Heart right ventricle (tissue), 16 donors: ENCODE data around the gene RNPEP. TPM values are rescaled to one million over a fixed set of nuclear protein-coding genes. Genes with fewer than 3 reads are reported as not detected.

ENCODE experiments used
- ATAC-seq, 8 donors: fragments of 200-7000 bp; cut with Tn5 transposase; one replicate each; pipeline ENCODE4 v1.9.1; 2020; ENCODE audit warnings: mild to moderate bottlenecking in 8 of 8, moderate library complexity in 8 of 8, moderate number of reproducible peaks in 1 of 8
- DNase-seq, 2 donors: peaks; one replicate each; pipeline ENCODE4 v3.0.0-alpha.2; 2020
- H3K27ac ChIP-seq, 10 donors: fragments of 200-600 bp; sonication (generic) in 2 of 10; one replicate each; pipeline versions ENCODE4 v1.5.0 to v1.8.0; 2020 to 2022; ENCODE audit warnings: mild to moderate bottlenecking in 3 of 10
- H3K27me3 ChIP-seq, 7 donors: fragments of 200-600 bp; one replicate each; pipeline ENCODE4 v1.8.0; 2021 to 2022; ENCODE audit warnings: mild to moderate bottlenecking in 2 of 7
- H3K36me3 ChIP-seq, 9 donors: fragments of 200-600 bp; sonication (generic) in 1 of 9; one replicate each; pipeline versions ENCODE4 v1.5.0 to v1.8.0; 2020 to 2022; ENCODE audit warnings: mild to moderate bottlenecking in 2 of 9
- H3K4me1 ChIP-seq, 9 donors: fragments of 200-600 bp; sonication (generic) in 1 of 9; one replicate each; pipeline versions ENCODE4 v1.5.0 to v1.8.0; 2020 to 2022; ENCODE audit warnings: mild to moderate bottlenecking in 4 of 9
- H3K4me3 ChIP-seq, 10 donors: fragments of 200-600 bp; sonication (generic) in 2 of 10; one replicate each; pipeline versions ENCODE4 v1.5.0 to v1.8.0; 2020 to 2022; ENCODE audit warnings: mild to moderate bottlenecking in 7 of 10, moderate library complexity in 2 of 10
- H3K9me3 ChIP-seq, 11 donors: fragments of 200-600 bp in 10 of 11; sonication (generic) in 2 of 11; one replicate each; pipeline versions ENCODE4 v1.5.0 to v1.8.0; 2013 to 2022; ENCODE audit warnings: mild to moderate bottlenecking in 2 of 11, control low read depth in 1 of 11, moderate library complexity in 1 of 11
- CTCF ChIP-seq, 9 donors: fragments of 200-600 bp; sonication (generic) in 2 of 9; IDR thresholded peaks; one replicate each; pipeline versions ENCODE4 v1.5.0 to v1.8.0; 2021 to 2022; ENCODE audit warnings: antibody characterized with exemption in 9 of 9, mild to moderate bottlenecking in 5 of 9, moderate library complexity in 1 of 9
- WGBS, 2 donors: extraction: QIAGEN DNeasy Blood & Tissue Kit; methylation state at CpG; one replicate each; pipeline ENCODE4 v1.1.7; 2013; ENCODE audit warnings: inconsistent platforms in 1 of 2; 5-methylcytosine and 5-hydroxymethylcytosine counted together
- intact Hi-C, 10 donors: fragments of 100-400 bp; cut with DNase I; formaldehyde crosslinking; loops; one replicate each; pipeline versions ENCODE4 v1.11.1 to v1.14.2; 2022
- polyA plus RNA-seq, 2 donors: library from polyadenylated mRNA; stranded (reverse); fragments of 200-250 nt; gene quantifications; one replicate each; pipeline ENCODE4 v1.2.3, GENCODE V29; 2013
- total RNA-seq, 10 donors: library from RNA; stranded (reverse); fragmentation: NEBNext Ultra II Directional in 3 of 10; extraction: Animal tissue kit (Norgen Biotek cat#: 25700) in 3 of 10; gene quantifications; one replicate each; pipeline versions ENCODE4 v1.2.1 to v1.2.4, GENCODE V29; 2021 to 2023
- donor health status: Arrhythmogenic right ventricular cardiomyopathy.
- donor health status: ischemic (EF 13 %, LVEDD 7.1; RV severe dilation, severe dysfunction).
- donor health status: healthy with polysubstance abuse.
- donor health status: DM: no; HTN: yes; CAD: no.
- donor health status: DM: no; HTN: no; CAD: no.
- donor health status: ischemic (EF 25% LVEDD 6.9; RV normal size, moderate dysfunction).
- donor health status: ischemic (EF 25% LVEDD 5.7; RV mildly dilated, moderate dysfunction).
- donor health status: healthy.
- donor health status: DM: yes; HTN: yes; CAD: no.
- donor health status: Ischemic cardiomyopathy.
- donor health status: ischemic (EF 35%, LVEDD 5.7; RV mildly dilated, moderate dysfunction).
- donor health status: nonischemic (EF 11% LVEDD 7.7; RV severe dilation, severe dysfunction).
- donor health status: DM: yes; HTN: yes; CAD: no.
- donor health status: PGD.
- donor health status: ischemic (EF 29% LVEDD 5.4; RV normal size, mild dysfunction).
- donor health status: nonischemic (EF 23%, LVEDD 6.1; RV moderate dilation, normal function).

The RNPEP gene
- total and polyA plus RNA-seq, 12 donors = 11.1 to 27.4 (median 15.7) TPM

GRCh38 chr1:201944639-201945038, 37.8 kb upstream of the RNPEP start:
- Histone ChIP-seq H3K36me3 (no peaks in the 10 kb centered on the region), H3K4me1 (peaks cover 0 to 49% (median 6%) of the 10 kb centered on the region in 9 donors), H3K27ac (no peak overlapping the region), H3K4me3 (peak overlapping the region in 9 of 10 donors; percentile 37 to 70 (median 57)), H3K9me3 (no peaks in the 10 kb centered on the region), H3K27me3 (peaks cover 0 to 42% (median 4%) of the 10 kb centered on the region in 7 donors)
- no peak for TF ChIP-seq CTCF (IDR thresholded peaks at IDR 0.05)
- intact Hi-C loops = loop anchor here in 4 of 10 donors (5.0 to 10.0 kb wide), 3 partner anchors 32 to 50 kb away; no protein-coding TSS in a partner anchor
- DNase-seq = no peak
- no peak for ATAC-seq
- 55 to 74% methylated on average over 2 to 3 of the region's 3 CpGs for WGBS, 2 donors

DNA sequence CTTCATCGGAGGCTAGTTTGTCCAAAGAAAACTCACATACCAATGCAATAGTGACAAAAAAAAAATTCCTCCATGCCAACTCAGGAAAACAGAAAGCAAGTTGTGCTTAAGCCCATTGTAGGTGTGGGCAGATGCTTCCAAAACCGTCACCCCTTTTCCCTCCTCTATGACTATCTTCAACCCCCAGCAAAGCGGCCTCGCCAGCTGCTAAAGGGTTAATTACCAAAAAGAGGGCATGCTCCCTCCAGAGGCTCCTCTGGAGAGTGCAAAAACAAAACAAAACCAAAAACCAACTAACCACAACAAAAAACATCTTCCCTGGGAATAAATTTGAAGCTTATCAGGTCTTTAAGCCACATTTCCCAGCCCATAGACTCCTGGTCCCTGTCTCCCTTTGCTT, 37.3 kb upstream of the RNPEP start:
- peaks cover 0 to 45% (median 6%) of the 10 kb centered on the region in 9 donors for H3K4me1 ChIP-seq
- peak overlapping the region in 6 of 10 donors; percentile 17 to 78 (median 69) for H3K27ac ChIP-seq
- ATAC-seq = peak in 1 of 8 donors; percentile 55
- no peak for DNase-seq
- peaks cover 0 to 42% (median 4%) of the 10 kb centered on the region in 7 donors for H3K27me3 ChIP-seq
- intact Hi-C loops = loop anchor here in 4 of 10 donors (5.0 to 10.0 kb wide), 3 partner anchors 33 to 50 kb away; no protein-coding TSS in a partner anchor
- H3K36me3 ChIP-seq = no peaks in the 10 kb centered on the region
- H3K9me3 ChIP-seq = no peaks in the 10 kb centered on the region
- H3K4me3 ChIP-seq = peak overlapping the region; percentile 6 to 70 (median 52)
- 43 to 61% methylated on average over 4 of the region's 4 CpGs for WGBS, 2 donors
- peak in 8 of 9 donors; percentile 7 to 56 (median 26) for TF ChIP-seq CTCF (IDR thresholded peaks at IDR 0.05)

GRCh38 chr1:201945863-201946223, 36.6 kb upstream of the RNPEP start:
- WGBS, 2 donors = 20% methylated on average over 10 of the region's 10 CpGs
- intact Hi-C loops = loop anchor here in 4 of 10 donors (5.0 to 10.0 kb wide), 3 partner anchors 34 to 51 kb away; no protein-coding TSS in a partner anchor
- H3K36me3 ChIP-seq = no peaks in the 10 kb centered on the region
- ATAC-seq (peak in 7 of 8 donors; percentile 2 to 40 (median 20)), DNase-seq (no peak)
- no peaks in the 10 kb centered on the region for H3K9me3 ChIP-seq
- H3K4me1 ChIP-seq = peaks cover 0 to 47% (median 6%) of the 10 kb centered on the region in 9 donors
- H3K4me3 ChIP-seq = peak overlapping the region; percentile 18 to 70 (median 52)
- H3K27me3 ChIP-seq = peaks cover 0 to 42% (median 4%) of the 10 kb centered on the region in 7 donors
- TF ChIP-seq CTCF (IDR thresholded peaks at IDR 0.05) = no peak
- peak overlapping the region in 9 of 10 donors; percentile 17 to 78 (median 65) for H3K27ac ChIP-seq

GRCh38 chr1:201946224-201946908, 36.1 kb upstream of the RNPEP start, which contains the start of gene LMOD1:
Gene LMOD1, minus strand, starts transcription at chr1:201946548. Its CDS starts 208 bp downstream, at chr1:201946340.
- WGBS, 2 donors = 2% methylated on average over 28 of the region's 28 CpGs
- DNase-seq (peak; percentile 81 to 85), ATAC-seq (peak; percentile 90 to 96 (median 94))
- Histone ChIP-seq H3K36me3 (no peaks in the 10 kb centered on the region), H3K27ac (peak within 1 kb of the TSS; percentile 17 to 78 (median 68)), H3K4me1 (peaks cover 0 to 41% (median 6%) of the 10 kb centered on the region in 9 donors), H3K27me3 (peaks cover 0 to 42% (median 4%) of the 10 kb centered on the region in 7 donors), H3K4me3 (peak within 1 kb of the TSS; percentile 18 to 70 (median 52)), H3K9me3 (no peaks in the 10 kb centered on the region)
- no peak for TF ChIP-seq CTCF (IDR thresholded peaks at IDR 0.05)
- intact Hi-C loops = loop anchor here in 4 of 10 donors (5.0 to 10.0 kb wide), 3 partner anchors 34 to 52 kb away; no protein-coding TSS in a partner anchor
